GM18519 (cell line): ENCODE results near the gene NDRG4.

Source experiments
- ATAC-seq: cut with Tn5 transposase; IDR thresholded peaks from one replicate; pipeline ENCODE4 v1.9.1; 2021; ENCODE audit warnings: mild to moderate bottlenecking, moderate library complexity; ENCODE audit not compliant: unreplicated experiment, low FRiP score

Gene NDRG4

GRCh38 chr16:58536278-58536677, 36.3 kb downstream of the NDRG4 start:
- ATAC-seq: no peak

GRCh38 chr16:58537124-58537906, 37.4 kb downstream of the NDRG4 start:
- ATAC-seq: no peak

GRCh38 chr16:58541711-58542110, 41.8 kb downstream of the NDRG4 start:
- ATAC-seq: no peak

- ATAC-seq: no peak
Measured at GRCh38 chr16:58542291-58542690, 42.3 kb downstream of the NDRG4 start.

GRCh38 chr16:58543685-58544084, 43.7 kb downstream of the NDRG4 start:
- ATAC-seq: no peak

- ATAC-seq: no peak
Measured at GRCh38 chr16:58548378-58548777, 48.4 kb downstream of the NDRG4 start.

- ATAC-seq: no peak
Measured at GRCh38 chr16:58551496-58551895, 51.6 kb downstream of the NDRG4 start.

- no peak for ATAC-seq
Measured at GRCh38 chr16:58556678-58557077, 56.7 kb downstream of the NDRG4 start.
